Measurements from ENCODE around the gene AMPH. TPM values are rescaled to one million over a fixed set of nuclear protein-coding genes. Genes with fewer than 3 reads are reported as not detected.

Gene AMPH
- total and polyA plus RNA-seq, 4 donors, result 0.18 to 6.6 (median 3.6) TPM

GRCh38 chr7:38461887-38462286, 169.3 kb downstream of the AMPH start:
- no peak for DNase-seq
- Histone ChIP-seq H3K9ac (ENCODE audit: insufficient read depth in 1 of 2, low read length in 2 of 2) (no peak overlapping the region), H3K4me1 (ENCODE audit: control insufficient read depth in 5 of 5, insufficient read depth in 5 of 5, low read length in 5 of 5) (peaks cover 0 to 10% (median 0%) of the 10 kb centered on the region in 5 donors), H3K27me3 (ENCODE audit: control insufficient read depth in 3 of 3, insufficient read depth in 3 of 3, low read length in 2 of 3) (no peaks in the 10 kb centered on the region), H3K27ac (ENCODE audit: low read depth in 1 of 2, low read length in 1 of 2) (no peak overlapping the region), H3K4me3 (no peak overlapping the region), H3K36me3 (ENCODE audit: control insufficient read depth in 4 of 4, insufficient read depth in 4 of 4, low read length in 4 of 4) (no peaks in the 10 kb centered on the region), H3K9me3 (ENCODE audit: control insufficient read depth in 4 of 4, insufficient read depth in 3 of 4, low read length in 3 of 4) (no peaks in the 10 kb centered on the region)
- no peak for TF ChIP-seq CTCF (IDR thresholded peaks at IDR 0.05; ENCODE audit: control extremely low read depth, extremely low read depth)
- ATAC-seq (ENCODE audit: insufficient read depth, low FRiP score), result no peak
- WGBS, 2 donors, result 89 to 93% methylated on average over 7 of the region's 7 CpGs

- no peaks in the 10 kb centered on the region for H3K9me3 ChIP-seq (ENCODE audit: control insufficient read depth in 4 of 4, insufficient read depth in 3 of 4, low read length in 3 of 4)
- ATAC-seq (ENCODE audit: insufficient read depth, low FRiP score), result no peak
- WGBS, 2 donors, result 89 to 95% methylated on average over 5 of the region's 5 CpGs
Measured at GRCh38 chr7:38453826-38454225, 177.3 kb downstream of the AMPH start.

GRCh38 chr7:38453168-38453567, 178.0 kb downstream of the AMPH start:
- Histone ChIP-seq H3K27me3 (ENCODE audit: control insufficient read depth in 3 of 3, insufficient read depth in 3 of 3, low read length in 2 of 3) (no peaks in the 10 kb centered on the region), H3K27ac (ENCODE audit: low read depth in 1 of 2, low read length in 1 of 2) (no peak overlapping the region), H3K4me3 (no peak overlapping the region), H3K4me1 (ENCODE audit: control insufficient read depth in 5 of 5, insufficient read depth in 5 of 5, low read length in 5 of 5) (peaks cover 0 to 16% (median 0%) of the 10 kb centered on the region in 5 donors), H3K9ac (ENCODE audit: insufficient read depth in 1 of 2, low read length in 2 of 2) (no peak overlapping the region), H3K36me3 (ENCODE audit: control insufficient read depth in 4 of 4, insufficient read depth in 4 of 4, low read length in 4 of 4) (no peaks in the 10 kb centered on the region), H3K9me3 (ENCODE audit: control insufficient read depth in 4 of 4, insufficient read depth in 3 of 4, low read length in 3 of 4) (no peaks in the 10 kb centered on the region)
- no peak for ATAC-seq (ENCODE audit: insufficient read depth, low FRiP score)
- DNase-seq, result peak; percentile 26 to 70 (median 57)
- 41 to 77% methylated on average over 3 of the region's 3 CpGs for WGBS, 2 donors
- no peak for TF ChIP-seq CTCF (IDR thresholded peaks at IDR 0.05; ENCODE audit: control extremely low read depth, extremely low read depth)

More at GRCh38 chr7:38453826-38454225, 177.3 kb downstream of the AMPH start:
- no peak for DNase-seq
- Histone ChIP-seq H3K4me1 (ENCODE audit: control insufficient read depth in 5 of 5, insufficient read depth in 5 of 5, low read length in 5 of 5) (peaks cover 0 to 16% (median 0%) of the 10 kb centered on the region in 5 donors), H3K27ac (ENCODE audit: low read depth in 1 of 2, low read length in 1 of 2) (no peak overlapping the region), H3K27me3 (ENCODE audit: control insufficient read depth in 3 of 3, insufficient read depth in 3 of 3, low read length in 2 of 3) (no peaks in the 10 kb centered on the region), H3K4me3 (no peak overlapping the region), H3K36me3 (ENCODE audit: control insufficient read depth in 4 of 4, insufficient read depth in 4 of 4, low read length in 4 of 4) (no peaks in the 10 kb centered on the region), H3K9ac (ENCODE audit: insufficient read depth in 1 of 2, low read length in 2 of 2) (no peak overlapping the region)
- TF ChIP-seq CTCF (IDR thresholded peaks at IDR 0.05; ENCODE audit: control extremely low read depth, extremely low read depth), result no peak

- ATAC-seq (ENCODE audit: insufficient read depth, low FRiP score) (no peak), DNase-seq (peak in 1 of 3 donors; percentile 59)
- Histone ChIP-seq H3K27me3 (ENCODE audit: control insufficient read depth in 3 of 3, insufficient read depth in 3 of 3, low read length in 2 of 3) (no peaks in the 10 kb centered on the region), H3K27ac (ENCODE audit: low read depth in 1 of 2, low read length in 1 of 2) (no peak overlapping the region), H3K9ac (ENCODE audit: insufficient read depth in 1 of 2, low read length in 2 of 2) (no peak overlapping the region), H3K4me3 (no peak overlapping the region), H3K4me1 (ENCODE audit: control insufficient read depth in 5 of 5, insufficient read depth in 5 of 5, low read length in 5 of 5) (peaks cover 0 to 16% (median 0%) of the 10 kb centered on the region in 5 donors), H3K36me3 (ENCODE audit: control insufficient read depth in 4 of 4, insufficient read depth in 4 of 4, low read length in 4 of 4) (no peaks in the 10 kb centered on the region), H3K9me3 (ENCODE audit: control insufficient read depth in 4 of 4, insufficient read depth in 3 of 4, low read length in 3 of 4) (no peaks in the 10 kb centered on the region)
- TF ChIP-seq CTCF (IDR thresholded peaks at IDR 0.05; ENCODE audit: control extremely low read depth, extremely low read depth), result no peak
- WGBS, 2 donors, result 78% methylated on average over 1 of the region's 1 CpG
Measured at GRCh38 chr7:38452681-38453108, 178.5 kb downstream of the AMPH start.

Data from lung (tissue), 12 donors.